Fibroblast of lung (primary cell): ENCODE data around the gene ITCH.

Source experiments
- CTCF ChIP-seq, 2 donors: IDR thresholded peaks in 1 of 2; conservative IDR thresholded peaks in 1 of 2; 1 replicate in 1 of 2; 2 replicates in 1 of 2; pipeline ENCODE4 v1.5.1; 2011 to 2012; ENCODE audit warnings: low read length in 2 of 2, control low read depth in 1 of 2, inconsistent platforms in 1 of 2, low read depth in 1 of 2, mild to moderate bottlenecking in 1 of 2
- EZH2 ChIP-seq: IDR thresholded peaks from 2 replicates; pipeline ENCODE4 v1.5.1; 2012; ENCODE audit warnings: low read length, control low read depth, mild to moderate bottlenecking; ENCODE audit errors: missing control alignments

GRCh38 chr20:34535857-34536256 is 172.8 kb downstream of the ITCH start:
- TF ChIP-seq CTCF (conservative IDR thresholded peaks at IDR 0.05 in 1 of 2, IDR thresholded peaks at IDR 0.05 in 1 of 2; ENCODE audit: low read depth in 1 of 2, low read length in 2 of 2) (no peak), EZH2 (no peak)
